Neural cell (in vitro differentiated cells): ENCODE results near the gene ELMO1. TPM values are rescaled to one million over a fixed set of nuclear protein-coding genes. Genes with fewer than 3 reads are reported as not detected.

Experiments used
- H2AFZ ChIP-seq: fragments of 200-600, 300-800 bp; sonication (generic), shearing (Covaris generic); 2 replicates; pipeline ENCODE4 v1.6.0; 2014; ENCODE audit warnings: low read depth, mild to moderate bottlenecking, antibody characterized with exemption, low read length, moderate library complexity
- H3F3A ChIP-seq: fragments of 200-600 bp; shearing (Covaris generic); 2 replicates; pipeline ENCODE4 v1.6.1; 2016; ENCODE audit warnings: mild to moderate bottlenecking, moderate library complexity, mixed read lengths, antibody characterized with exemption, low read length; ENCODE audit not compliant: insufficient read depth, poor library complexity, severe bottlenecking
- H3K27ac ChIP-seq: fragments of 200-600, 300-800 bp; sonication (generic), shearing (Covaris generic); 2 replicates; pipeline ENCODE4 v1.5.1; 2014; ENCODE audit warnings: mild to moderate bottlenecking, low read length, moderate library complexity
- H3K27me3 ChIP-seq: fragments of 300-800, 200-600 bp; sonication (generic), shearing (Covaris generic); 2 replicates; pipeline ENCODE4 v1.6.0; 2014; ENCODE audit warnings: mild to moderate bottlenecking, low read depth, low read length, moderate library complexity; ENCODE audit not compliant: insufficient read depth
- H3K36me3 ChIP-seq: fragments of 300-800, 200-600 bp; sonication (generic), shearing (Covaris generic); 2 replicates; pipeline ENCODE4 v1.5.1; 2014; ENCODE audit warnings: mild to moderate bottlenecking, antibody characterized with exemption, low read length, moderate library complexity; ENCODE audit not compliant: insufficient read depth
- H3K4me2 ChIP-seq: fragments of 300-800, 200-600 bp; sonication (generic), shearing (Covaris generic); 2 replicates; pipeline ENCODE4 v1.6.0; 2014; ENCODE audit warnings: mild to moderate bottlenecking, low read length
- H3K4me3 ChIP-seq: fragments of 300-800, 200-600 bp; sonication (generic), shearing (Covaris generic); 2 replicates; pipeline ENCODE4 v1.5.1; 2014; ENCODE audit warnings: mild to moderate bottlenecking, low read length, moderate library complexity
- H3K79me2 ChIP-seq: fragments of 200-600 bp; shearing (Covaris generic); replicated peaks from 2 replicates; pipeline ENCODE4 v1.6.0; 2014; ENCODE audit warnings: mild to moderate bottlenecking, low read length, moderate library complexity; ENCODE audit not compliant: insufficient read depth
- H3K9ac ChIP-seq: fragments of 300-800, 200-600 bp; sonication (generic), shearing (Covaris generic); 2 replicates; pipeline ENCODE4 v1.6.1; 2016; ENCODE audit warnings: mild to moderate bottlenecking, low read length, mixed read lengths
- H3K9me2 ChIP-seq: fragments of 200-600 bp; shearing (Covaris generic); 2 replicates; pipeline ENCODE4 v1.6.1; 2016; ENCODE audit warnings: mild to moderate bottlenecking, low read length, mixed read lengths; ENCODE audit not compliant: insufficient read depth
- H3K9me3 ChIP-seq: fragments of 200-600, 300-800 bp; sonication (generic), shearing (Covaris generic); 2 replicates; pipeline ENCODE4 v1.6.1; 2016; ENCODE audit warnings: mild to moderate bottlenecking, mixed run types, low read length, moderate library complexity, mixed read lengths
- H4K20me1 ChIP-seq: fragments of 200-600 bp; shearing (Covaris generic); 2 replicates; pipeline ENCODE4 v1.6.1; 2016; ENCODE audit warnings: mild to moderate bottlenecking, mixed run types; ENCODE audit not compliant: insufficient read depth
- EP300 ChIP-seq: fragments of 450-650 bp; conservative IDR thresholded peaks from 2 replicates; pipeline ENCODE4 v1.6.1; 2014; ENCODE audit warnings: antibody characterized with exemption, mild to moderate bottlenecking, moderate library complexity; ENCODE audit not compliant: poor library complexity, severe bottlenecking
- EZH2 ChIP-seq: fragments of 200-600, 300-800 bp; shearing (Covaris generic), sonication (generic); IDR thresholded peaks from 2 replicates; pipeline ENCODE4 v1.6.1; 2014; ENCODE audit warnings: antibody characterized with exemption, low read length, borderline replicate concordance, mild to moderate bottlenecking; ENCODE audit not compliant: insufficient read depth, poor library complexity, severe bottlenecking
- MXI1 ChIP-seq: fragments of 450-650 bp; conservative IDR thresholded peaks from 2 replicates; pipeline ENCODE4 v1.6.1; 2014; ENCODE audit warnings: antibody characterized with exemption, mild to moderate bottlenecking; ENCODE audit not compliant: poor library complexity, severe bottlenecking
- POLR2AphosphoS5 ChIP-seq: IDR thresholded peaks from 2 replicates; pipeline ENCODE4 v1.6.1; 2012
- RAD21 ChIP-seq: fragments of 450-650 bp; conservative IDR thresholded peaks from 2 replicates; pipeline ENCODE4 v1.6.1; 2014; ENCODE audit warnings: antibody characterized with exemption, mild to moderate bottlenecking, moderate library complexity
- SMC3 ChIP-seq: fragments of 450-650 bp; conservative IDR thresholded peaks from 2 replicates; pipeline ENCODE4 v1.6.1; 2014; ENCODE audit warnings: antibody characterized with exemption, mild to moderate bottlenecking, moderate library complexity; ENCODE audit not compliant: poor library complexity
- TAF1 ChIP-seq: IDR thresholded peaks from 2 replicates; pipeline ENCODE4 v1.6.1; 2012; ENCODE audit warnings: low read depth
- polyA plus RNA-seq: library from polyadenylated mRNA; depleted of rRNA; stranded (reverse); fragments of >200 nt; gene quantifications from 2 replicates; pipeline ENCODE4 v1.2.3, GENCODE V29; 2014
- TF ChIP-seq, protein P1 (sequence below): fragments of 450-650 bp; IDR thresholded peaks from 2 replicates; pipeline ENCODE4 v1.5.1; 2014; ENCODE audit warnings: antibody characterized with exemption, mild to moderate bottlenecking, moderate library complexity; ENCODE audit not compliant: poor library complexity, severe bottlenecking
- TF ChIP-seq, protein P2 (sequence below): IDR thresholded peaks from 2 replicates; pipeline ENCODE4 v1.6.1; 2012; ENCODE audit warnings: borderline replicate concordance

Gene ELMO1
- polyA plus RNA-seq, 1 donor from 2014 or later = 12.2 TPM

DNA sequence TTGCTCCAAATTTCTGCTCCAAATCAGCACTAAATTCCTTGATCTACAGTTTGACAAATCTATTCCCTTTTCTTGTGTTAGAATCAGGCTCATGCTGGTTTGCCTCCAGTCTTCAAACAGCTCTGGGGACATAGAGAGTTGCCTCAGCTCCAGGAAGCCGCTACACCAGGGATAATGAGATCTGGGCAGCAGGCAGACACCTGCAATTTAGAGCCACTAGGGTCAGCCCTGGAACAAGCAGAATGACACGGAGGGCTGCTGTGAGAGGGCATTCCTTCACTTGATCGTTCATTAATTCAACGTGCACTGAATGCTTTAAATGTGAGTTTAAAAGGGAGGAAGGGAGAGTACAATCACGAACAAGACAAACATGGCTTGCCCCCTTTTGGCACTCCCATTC is 3.7 kb upstream of the ELMO1 start:
- Histone ChIP-seq H3K79me2 (no peaks in the 10 kb centered on the region), H2AFZ (no peak overlapping the region), H3K27ac (no peak overlapping the region), H4K20me1 (no peaks in the 10 kb centered on the region), H3K9me2 (no peaks in the 10 kb centered on the region), H3K9ac (no peak overlapping the region), H3F3A (no peaks in the 10 kb centered on the region), H3K4me2 (no peak overlapping the region), H3K4me3 (no peak overlapping the region), H3K27me3 (peaks cover 3% of the 10 kb centered on the region), H3K36me3 (no peaks in the 10 kb centered on the region), H3K9me3 (no peaks in the 10 kb centered on the region)
- TF ChIP-seq POLR2AphosphoS5 (peak; percentile 21), RAD21 (no peak), EZH2 (no peak), TAF1 (no peak)

DNA sequence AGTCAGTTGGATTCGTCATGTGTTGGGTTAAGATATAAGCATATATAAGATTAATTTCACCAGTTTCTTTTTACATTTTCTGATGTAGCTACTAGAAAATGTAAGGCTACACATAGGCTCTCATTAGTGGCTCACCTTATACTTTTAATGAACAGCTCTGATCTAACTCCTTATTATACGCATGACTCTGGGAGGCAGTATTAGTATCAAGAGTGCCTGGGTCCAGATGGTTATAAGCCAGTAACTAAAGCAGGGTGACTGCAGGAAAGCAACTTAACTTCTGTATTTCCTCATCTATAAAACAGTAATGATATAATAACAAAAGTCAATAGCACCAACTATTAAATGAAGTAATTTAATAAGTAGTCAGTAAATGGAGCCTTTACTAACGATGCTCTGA is 1.4 kb upstream of the ELMO1 start:
- H3K9me3 ChIP-seq = no peaks in the 10 kb centered on the region
- H4K20me1 ChIP-seq = no peaks in the 10 kb centered on the region
- no peak overlapping the region for H3K4me2 ChIP-seq
- H3K9ac ChIP-seq = no peak overlapping the region
- no peaks in the 10 kb centered on the region for H3F3A ChIP-seq
- no peak overlapping the region for H3K4me3 ChIP-seq
- TF ChIP-seq EZH2 (no peak), TAF1 (no peak), RAD21 (no peak), SMC3 (no peak), EP300 (no peak), MXI1 (no peak), POLR2AphosphoS5 (no peak)
- TF ChIP-seq, protein P1, sequence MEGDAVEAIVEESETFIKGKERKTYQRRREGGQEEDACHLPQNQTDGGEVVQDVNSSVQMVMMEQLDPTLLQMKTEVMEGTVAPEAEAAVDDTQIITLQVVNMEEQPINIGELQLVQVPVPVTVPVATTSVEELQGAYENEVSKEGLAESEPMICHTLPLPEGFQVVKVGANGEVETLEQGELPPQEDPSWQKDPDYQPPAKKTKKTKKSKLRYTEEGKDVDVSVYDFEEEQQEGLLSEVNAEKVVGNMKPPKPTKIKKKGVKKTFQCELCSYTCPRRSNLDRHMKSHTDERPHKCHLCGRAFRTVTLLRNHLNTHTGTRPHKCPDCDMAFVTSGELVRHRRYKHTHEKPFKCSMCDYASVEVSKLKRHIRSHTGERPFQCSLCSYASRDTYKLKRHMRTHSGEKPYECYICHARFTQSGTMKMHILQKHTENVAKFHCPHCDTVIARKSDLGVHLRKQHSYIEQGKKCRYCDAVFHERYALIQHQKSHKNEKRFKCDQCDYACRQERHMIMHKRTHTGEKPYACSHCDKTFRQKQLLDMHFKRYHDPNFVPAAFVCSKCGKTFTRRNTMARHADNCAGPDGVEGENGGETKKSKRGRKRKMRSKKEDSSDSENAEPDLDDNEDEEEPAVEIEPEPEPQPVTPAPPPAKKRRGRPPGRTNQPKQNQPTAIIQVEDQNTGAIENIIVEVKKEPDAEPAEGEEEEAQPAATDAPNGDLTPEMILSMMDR = no peak
- TF ChIP-seq, protein P2, sequence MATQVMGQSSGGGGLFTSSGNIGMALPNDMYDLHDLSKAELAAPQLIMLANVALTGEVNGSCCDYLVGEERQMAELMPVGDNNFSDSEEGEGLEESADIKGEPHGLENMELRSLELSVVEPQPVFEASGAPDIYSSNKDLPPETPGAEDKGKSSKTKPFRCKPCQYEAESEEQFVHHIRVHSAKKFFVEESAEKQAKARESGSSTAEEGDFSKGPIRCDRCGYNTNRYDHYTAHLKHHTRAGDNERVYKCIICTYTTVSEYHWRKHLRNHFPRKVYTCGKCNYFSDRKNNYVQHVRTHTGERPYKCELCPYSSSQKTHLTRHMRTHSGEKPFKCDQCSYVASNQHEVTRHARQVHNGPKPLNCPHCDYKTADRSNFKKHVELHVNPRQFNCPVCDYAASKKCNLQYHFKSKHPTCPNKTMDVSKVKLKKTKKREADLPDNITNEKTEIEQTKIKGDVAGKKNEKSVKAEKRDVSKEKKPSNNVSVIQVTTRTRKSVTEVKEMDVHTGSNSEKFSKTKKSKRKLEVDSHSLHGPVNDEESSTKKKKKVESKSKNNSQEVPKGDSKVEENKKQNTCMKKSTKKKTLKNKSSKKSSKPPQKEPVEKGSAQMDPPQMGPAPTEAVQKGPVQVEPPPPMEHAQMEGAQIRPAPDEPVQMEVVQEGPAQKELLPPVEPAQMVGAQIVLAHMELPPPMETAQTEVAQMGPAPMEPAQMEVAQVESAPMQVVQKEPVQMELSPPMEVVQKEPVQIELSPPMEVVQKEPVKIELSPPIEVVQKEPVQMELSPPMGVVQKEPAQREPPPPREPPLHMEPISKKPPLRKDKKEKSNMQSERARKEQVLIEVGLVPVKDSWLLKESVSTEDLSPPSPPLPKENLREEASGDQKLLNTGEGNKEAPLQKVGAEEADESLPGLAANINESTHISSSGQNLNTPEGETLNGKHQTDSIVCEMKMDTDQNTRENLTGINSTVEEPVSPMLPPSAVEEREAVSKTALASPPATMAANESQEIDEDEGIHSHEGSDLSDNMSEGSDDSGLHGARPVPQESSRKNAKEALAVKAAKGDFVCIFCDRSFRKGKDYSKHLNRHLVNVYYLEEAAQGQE = no peak
- H3K79me2 ChIP-seq = peaks cover 6% of the 10 kb centered on the region
- no peaks in the 10 kb centered on the region for H3K36me3 ChIP-seq
- H2AFZ ChIP-seq = no peak overlapping the region
- H3K9me2 ChIP-seq = no peaks in the 10 kb centered on the region
- H3K27me3 ChIP-seq = peaks cover 3% of the 10 kb centered on the region
- no peak overlapping the region for H3K27ac ChIP-seq

DNA sequence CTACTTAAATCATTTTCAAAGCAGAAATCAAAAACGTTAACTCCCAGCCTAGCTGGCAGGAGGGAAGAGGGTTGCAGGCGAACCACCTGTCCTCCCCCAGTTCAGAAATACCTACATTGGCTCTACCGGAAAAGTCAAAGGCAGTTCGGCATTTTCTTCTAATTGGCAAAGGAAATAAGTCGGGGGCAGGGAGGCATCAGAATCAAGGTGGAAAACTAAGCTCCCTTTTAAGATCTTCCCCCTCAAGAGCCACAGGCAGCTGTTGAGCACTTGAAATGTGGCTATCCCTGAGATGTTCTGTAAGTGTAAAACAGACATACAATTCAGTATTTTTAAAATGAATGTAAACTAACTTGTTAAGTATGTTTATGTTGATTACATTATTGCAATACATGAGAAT is 957 bp upstream of the ELMO1 start:
- peak overlapping the region; percentile 28 for H3K4me2 ChIP-seq
- no peaks in the 10 kb centered on the region for H3K9me2 ChIP-seq
- H3K9me3 ChIP-seq = no peaks in the 10 kb centered on the region
- no peaks in the 10 kb centered on the region for H3F3A ChIP-seq
- H4K20me1 ChIP-seq = no peaks in the 10 kb centered on the region
- no peaks in the 10 kb centered on the region for H3K36me3 ChIP-seq
- peaks cover 6% of the 10 kb centered on the region for H3K79me2 ChIP-seq
- H3K9ac ChIP-seq = no peak overlapping the region
- H3K27ac ChIP-seq = no peak overlapping the region
- no peak overlapping the region for H2AFZ ChIP-seq
- TF ChIP-seq RAD21 (no peak), TAF1 (no peak), MXI1 (no peak), SMC3 (no peak)
- TF ChIP-seq, protein P1 = no peak
- TF ChIP-seq, protein P2 = no peak
- peak overlapping the region; percentile 86 for H3K4me3 ChIP-seq
- H3K27me3 ChIP-seq = peaks cover 3% of the 10 kb centered on the region
